NCI-H2196 treated with DMSO at 0.1 percent for 48 hours (cell line): ENCODE measurements around the gene WDR87.
"Not testable (repeated sequence)": the region's sequence is repeated elsewhere in the genome, so short reads cannot be mapped to it uniquely, and the experiment has no call there.

Experiments used
- DNase-seq: peaks from one replicate; lab custom pipeline; 2025; ENCODE audit not compliant: unreplicated experiment; lab: John Stamatoyannopoulos, UW

Gene WDR87

DNA sequence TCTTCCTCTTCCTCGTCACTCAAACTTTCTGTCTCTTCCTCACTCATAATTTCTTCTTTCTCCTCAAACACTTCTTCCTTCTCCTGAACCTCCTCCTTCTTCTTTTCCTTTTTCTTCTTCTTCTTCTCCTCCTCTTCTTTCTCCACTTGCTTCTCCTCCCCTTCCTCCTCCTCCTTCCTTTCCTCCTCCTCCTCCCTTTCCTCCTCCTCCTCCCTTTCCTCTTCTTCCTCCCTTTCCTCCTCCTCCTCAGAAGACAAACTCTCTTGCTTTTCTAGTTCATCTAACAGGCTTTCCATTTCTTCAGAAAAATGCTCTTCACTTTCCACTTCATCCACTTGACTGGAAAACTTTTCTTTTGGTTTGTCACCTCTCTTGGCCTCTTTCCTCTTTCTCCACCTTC, 19.8 kb downstream of the WDR87 start:
- DNase-seq, result no peak

DNA sequence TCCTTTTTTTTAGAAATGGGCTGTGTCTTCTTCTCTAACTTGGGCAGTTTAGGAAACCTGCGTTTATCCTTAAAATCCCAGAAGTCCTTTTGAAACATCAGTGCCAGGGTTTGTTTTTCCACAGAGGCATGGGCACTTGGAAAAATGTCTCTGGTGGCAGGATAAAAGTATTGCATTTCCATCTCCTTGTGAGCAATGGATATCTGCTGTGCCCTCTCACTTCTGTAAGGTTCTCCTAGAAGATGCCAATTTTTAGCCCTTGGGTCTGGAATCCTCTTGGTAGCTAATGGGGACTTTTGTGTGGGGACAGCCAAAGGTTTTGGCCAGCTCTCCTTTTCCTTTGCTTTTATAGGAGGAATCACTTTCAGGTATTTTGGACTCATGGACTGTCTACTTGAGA, 21.0 kb downstream of the WDR87 start:
- DNase-seq, result no peak

DNA sequence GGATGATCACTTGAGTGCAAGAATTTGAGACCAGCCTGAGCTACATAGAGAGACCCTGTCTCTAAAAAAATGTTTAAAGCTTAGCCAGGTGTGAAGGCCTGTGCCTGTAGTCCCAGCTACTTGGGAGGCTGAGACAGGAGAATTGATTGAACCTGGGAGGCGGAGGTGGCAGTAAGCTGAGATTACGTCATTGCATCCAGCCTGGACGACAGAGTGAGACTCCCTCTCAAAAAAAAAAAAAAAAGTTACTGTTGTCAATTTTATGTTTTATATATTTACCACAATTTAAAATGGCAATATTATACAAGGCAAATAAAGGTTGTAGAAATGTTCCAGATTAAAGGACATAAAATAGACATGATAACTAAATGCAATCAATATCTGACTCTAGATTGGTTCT, 29.2 kb downstream of the WDR87 start:
- no peak for DNase-seq

DNA sequence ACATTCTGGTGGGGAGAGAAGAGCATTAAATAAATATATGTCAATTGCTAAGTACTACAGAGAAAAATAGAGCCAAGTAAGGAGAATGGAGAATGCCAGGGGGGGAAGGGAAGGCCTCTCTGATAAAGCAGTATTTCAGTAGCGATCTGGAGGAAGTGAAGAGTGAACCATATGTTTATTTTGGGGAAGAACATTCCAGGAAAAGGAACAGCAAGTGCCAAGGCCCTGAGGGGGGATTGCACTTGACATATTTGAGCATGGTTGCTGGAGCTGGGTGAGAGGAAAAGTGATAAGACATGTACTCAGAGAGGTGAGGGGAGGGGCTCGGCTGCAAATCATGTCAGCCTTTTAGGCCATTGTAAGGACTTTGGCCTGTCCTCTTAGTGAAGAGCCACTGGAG, 30.4 kb downstream of the WDR87 start:
- no peak for DNase-seq

DNA sequence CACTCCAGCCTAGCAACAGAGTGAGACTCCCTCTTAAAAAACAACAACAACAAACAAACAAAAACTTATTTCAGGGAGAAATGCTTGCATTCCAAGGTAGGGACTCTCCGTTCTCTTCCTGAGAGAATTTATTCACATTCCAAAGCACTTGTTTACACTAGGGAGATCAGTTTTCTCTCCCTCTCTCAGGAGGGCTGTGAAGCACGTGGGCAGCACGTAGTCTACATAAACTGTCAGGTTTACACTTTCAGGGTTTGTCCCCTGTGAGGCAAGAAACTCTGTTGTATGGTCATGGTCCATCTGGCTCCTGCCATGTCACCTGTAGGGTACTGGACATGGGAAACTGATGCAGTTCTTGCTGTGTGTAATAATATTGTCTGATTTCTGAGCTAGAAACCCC, 31.6 kb downstream of the WDR87 start:
- no peak for DNase-seq

DNA sequence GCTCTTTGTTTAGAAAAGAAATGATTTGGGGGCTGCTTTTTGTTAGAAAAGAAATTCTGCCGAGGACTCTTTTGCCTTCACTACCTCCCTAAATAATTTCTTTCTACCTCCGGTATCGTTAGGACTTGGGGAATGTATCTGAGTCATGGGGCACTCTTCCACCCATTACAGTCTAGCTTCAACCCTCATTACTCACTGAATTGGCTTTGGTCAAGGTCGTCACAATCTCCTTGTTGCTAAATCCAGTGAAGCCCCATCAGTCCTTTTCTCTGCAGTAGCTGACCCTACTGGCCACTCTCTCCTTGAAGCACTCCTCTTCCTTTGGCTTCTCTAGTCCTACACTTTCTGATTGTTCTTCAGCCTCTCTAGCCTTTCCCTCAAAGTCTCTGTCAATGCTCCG, 34.0 kb downstream of the WDR87 start:
- DNase-seq, result no peak

DNA sequence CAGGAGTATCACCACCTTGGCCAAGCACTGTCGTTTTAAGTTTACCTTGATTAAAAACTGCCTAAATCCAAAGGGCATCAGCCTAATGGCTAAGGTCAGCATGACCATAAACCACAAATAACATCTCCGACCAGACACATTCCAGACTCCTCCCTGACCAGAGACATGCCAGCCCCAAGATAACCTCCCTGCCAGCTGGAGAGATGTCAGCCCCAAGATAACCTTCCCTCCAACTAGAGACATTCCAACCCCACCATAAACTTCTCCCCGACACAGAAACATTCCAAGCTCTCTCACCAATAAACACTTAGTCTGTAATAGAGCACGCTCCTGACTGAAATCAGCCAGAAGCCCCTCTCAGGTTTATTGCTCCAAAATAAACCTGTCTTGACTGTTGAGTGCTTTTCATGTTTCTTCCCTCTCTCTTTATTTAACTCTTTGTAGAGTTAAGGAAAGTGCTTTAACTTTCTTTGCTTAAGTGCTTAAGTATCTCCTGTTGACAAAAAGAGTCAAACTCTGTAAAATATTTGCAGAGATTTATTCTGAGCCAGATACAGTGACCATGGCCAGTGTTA, 36.5 kb downstream of the WDR87 start:
- no peak for DNase-seq

DNA sequence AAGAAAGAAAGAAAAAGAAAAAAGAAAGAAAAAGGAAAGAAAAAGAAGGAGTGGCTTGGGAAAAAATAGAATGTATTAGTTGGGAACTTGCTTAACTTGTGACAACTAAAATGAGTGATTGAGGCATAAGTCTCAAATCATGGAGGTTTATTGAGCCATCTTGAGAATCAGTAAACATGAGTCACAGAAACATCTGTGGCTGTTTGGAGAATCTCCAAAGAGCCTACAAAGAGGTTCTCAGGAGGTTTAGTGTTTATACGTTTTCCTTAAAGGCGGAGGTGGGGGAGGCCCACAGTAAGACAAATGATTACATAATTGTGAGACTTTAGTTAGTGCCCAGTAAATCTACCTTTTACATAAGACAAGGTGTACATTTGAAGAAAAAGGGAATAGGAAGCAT, 38.6 kb downstream of the WDR87 start:
- DNase-seq, result no peak

DNA sequence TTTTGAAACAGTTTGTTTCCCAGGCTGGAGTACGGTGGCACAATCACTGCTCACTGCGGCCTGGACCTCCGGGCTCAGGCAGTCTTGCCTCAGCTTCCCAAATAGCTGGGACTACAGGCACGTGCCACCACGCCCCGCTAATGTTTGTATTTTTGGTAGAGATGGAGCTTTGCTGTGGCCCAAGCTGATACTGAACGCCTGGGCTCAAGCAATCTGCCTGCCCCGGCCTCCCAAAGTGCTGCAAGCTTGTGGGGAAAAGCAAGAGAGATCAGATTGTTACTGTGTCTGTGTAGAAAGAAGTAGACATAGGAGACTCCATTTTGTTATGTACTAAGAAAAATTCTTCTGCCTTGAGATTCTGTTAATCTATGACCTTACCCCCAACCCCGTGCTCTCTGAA, 40.5 kb downstream of the WDR87 start:
- DNase-seq, result not testable (repeated sequence)

DNA sequence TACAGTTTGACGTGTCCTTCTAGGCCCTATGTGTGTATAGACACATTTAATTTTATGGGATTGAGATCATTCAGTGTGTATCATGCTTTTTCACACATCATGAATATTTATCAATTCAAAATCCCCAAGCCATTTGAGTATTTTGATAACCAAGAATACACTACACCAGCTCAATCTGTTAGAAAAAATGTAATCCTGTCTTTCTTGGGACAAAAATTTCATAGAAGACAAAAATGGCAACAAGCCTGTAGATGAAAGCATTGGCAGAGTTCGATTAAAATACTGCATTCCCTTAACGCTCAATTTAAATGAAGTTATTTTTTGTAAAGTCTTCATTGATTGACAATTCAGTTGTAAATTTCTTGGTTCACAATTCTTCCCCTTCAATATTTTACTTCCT, 41.9 kb downstream of the WDR87 start:
- no peak for DNase-seq

DNA sequence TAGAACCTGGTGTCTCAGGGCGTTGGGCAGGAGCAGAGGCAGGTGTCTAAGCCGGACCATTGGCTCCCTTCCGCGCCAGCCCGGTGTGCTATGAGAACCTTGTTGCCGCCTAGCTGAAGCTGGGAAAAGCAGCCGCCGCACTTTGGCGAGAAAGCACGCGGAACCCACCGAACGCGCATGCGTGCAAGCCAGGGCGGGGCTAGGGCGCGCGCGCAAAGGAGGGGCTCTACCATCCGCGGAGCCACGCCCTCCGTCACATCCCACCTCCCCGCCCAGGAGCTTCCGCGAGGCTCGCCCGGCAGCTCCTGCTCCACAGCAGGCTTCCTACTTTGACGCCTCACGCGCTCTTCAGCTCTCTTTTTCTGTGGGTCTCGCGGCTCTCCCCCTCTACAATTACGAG, 51.3 kb downstream of the WDR87 start:
- DNase-seq, result no peak

DNA sequence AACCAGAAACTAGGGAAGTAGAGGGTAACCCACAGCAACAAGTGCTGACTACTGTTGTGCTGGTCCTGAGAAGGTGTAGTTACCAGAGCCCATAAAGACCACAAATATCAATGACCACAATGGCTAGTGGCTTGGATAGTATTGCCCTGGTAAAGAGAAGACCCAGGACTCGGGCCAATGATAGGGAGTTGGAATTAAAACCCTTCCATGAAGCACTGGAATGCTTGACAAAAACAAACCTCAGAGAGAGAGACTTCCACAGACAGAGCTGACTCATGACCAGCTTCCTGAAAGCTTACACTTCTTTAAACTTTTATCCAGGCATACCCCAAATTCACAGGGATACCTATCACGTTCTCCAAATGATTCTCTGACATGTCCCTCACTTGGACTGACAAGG, 60.5 kb downstream of the WDR87 start:
- DNase-seq, result no peak
